ENCODE measurements around the gene FRS2. TPM values are rescaled to one million over a fixed set of nuclear protein-coding genes. Genes with fewer than 3 reads are reported as not detected.
A peak's percentile ranks its signal among the peaks of the same experiment; 100 is the strongest.
"Not testable (repeated sequence)": the region's sequence is repeated elsewhere in the genome, so short reads cannot be mapped to it uniquely, and the experiment has no call there.

Gene FRS2
- total RNA-seq, 1 donor from 2014 or later, result 17.4 TPM

- DNase-seq, result no peak
These were observed 118.3 kb downstream of the FRS2 start for GRCh38 chr12:69588527-69588926.

- DNase-seq, result no peak
These were observed 118.9 kb downstream of the FRS2 start for GRCh38 chr12:69589082-69589481.

- no peak for DNase-seq
These were observed 125.5 kb downstream of the FRS2 start for GRCh38 chr12:69595689-69596088.

GRCh38 chr12:69598174-69598753, 128.1 kb downstream of the FRS2 start:
- no peak for DNase-seq

GRCh38 chr12:69600804-69601203, 130.6 kb downstream of the FRS2 start:
- DNase-seq, result no peak

- DNase-seq, result no peak
These were observed 131.9 kb downstream of the FRS2 start for GRCh38 chr12:69601962-69602685.

- DNase-seq, result no peak
These were observed 132.8 kb downstream of the FRS2 start for GRCh38 chr12:69602954-69603353.

- DNase-seq, result not testable (repeated sequence)
These were observed 133.4 kb downstream of the FRS2 start for GRCh38 chr12:69603556-69603955.

GRCh38 chr12:69604275-69604674, 134.1 kb downstream of the FRS2 start:
- DNase-seq, result not testable (repeated sequence)

- DNase-seq, result peak; percentile 17
These were observed 137.9 kb downstream of the FRS2 start for GRCh38 chr12:69608114-69608513.

GRCh38 chr12:69610126-69610525, 139.9 kb downstream of the FRS2 start:
- no peak for DNase-seq

GRCh38 chr12:69610729-69611128, 140.5 kb downstream of the FRS2 start, which contains the start of gene LRRC10:
TSS of gene LRRC10 (minus strand) at chr12:69610907. CDS start at chr12:69610838, 69 bp downstream.
- no peak for DNase-seq

GRCh38 chr12:69613351-69613750, 143.2 kb downstream of the FRS2 start:
- no peak for DNase-seq

GRCh38 chr12:69616025-69616424, 145.8 kb downstream of the FRS2 start:
- DNase-seq, result no peak

- no peak for DNase-seq
These were observed 148.9 kb downstream of the FRS2 start for GRCh38 chr12:69619050-69619449.

- DNase-seq, result no peak
These were observed 149.9 kb downstream of the FRS2 start for GRCh38 chr12:69620077-69620476.

GRCh38 chr12:69620921-69621320, 150.7 kb downstream of the FRS2 start:
- no peak for DNase-seq

GRCh38 chr12:69621551-69621950, 151.4 kb downstream of the FRS2 start:
- DNase-seq, result no peak

- DNase-seq, result no peak
These were observed 153.8 kb downstream of the FRS2 start for GRCh38 chr12:69623970-69624369.

- no peak for DNase-seq
These were observed 157.3 kb downstream of the FRS2 start for GRCh38 chr12:69627501-69627900.

All from dermis blood vessel endothelial cell (primary cell).